Measurements from ENCODE around the gene VAV2. TPM values are rescaled to one million over a fixed set of nuclear protein-coding genes. Genes with fewer than 3 reads are reported as not detected.

The VAV2 gene
- total RNA-seq, 3 donors from 2014 or later: 5.3 to 9.5 (median 8.8) TPM

DNA sequence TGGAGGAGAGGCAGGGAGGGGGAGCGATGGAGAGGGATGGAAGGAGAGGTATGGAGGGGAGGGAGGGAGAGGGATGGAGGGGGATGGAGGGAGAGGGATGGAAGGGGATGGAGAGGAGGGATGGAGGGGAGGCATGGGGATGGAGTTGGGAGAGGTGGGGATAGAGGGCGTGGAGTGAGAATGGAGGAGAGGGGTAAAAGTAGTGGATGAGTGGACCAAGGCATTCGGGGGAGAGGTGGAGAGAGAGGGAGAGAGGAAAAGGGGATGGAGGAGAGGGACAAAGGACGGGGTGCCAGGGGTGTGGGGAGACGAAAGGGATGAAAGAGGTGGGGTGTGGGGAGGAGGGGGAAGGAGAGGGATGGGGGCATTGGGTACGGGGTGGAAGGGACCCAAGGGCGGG is 100.4 kb downstream of the VAV2 start:
- Histone ChIP-seq H3K27me3 (no peaks in the 10 kb centered on the region), H3K4me3 (no peak overlapping the region), H3K9me3 (no peaks in the 10 kb centered on the region), H3K36me3 (no peaks in the 10 kb centered on the region), H3K27ac (no peak overlapping the region), H3K4me1 (no peaks in the 10 kb centered on the region)
- intact Hi-C loops (cut with DNase I; ENCODE audit: low total_unique reads): no loop called here
- DNase-seq (ENCODE audit: low spot score in 2 of 2): no peak
- TF ChIP-seq POLR2AphosphoS5 (IDR thresholded peaks at IDR 0.05) (no peak), POLR2A (IDR thresholded peaks at IDR 0.05) (no peak)
- TF ChIP-seq, protein P1, sequence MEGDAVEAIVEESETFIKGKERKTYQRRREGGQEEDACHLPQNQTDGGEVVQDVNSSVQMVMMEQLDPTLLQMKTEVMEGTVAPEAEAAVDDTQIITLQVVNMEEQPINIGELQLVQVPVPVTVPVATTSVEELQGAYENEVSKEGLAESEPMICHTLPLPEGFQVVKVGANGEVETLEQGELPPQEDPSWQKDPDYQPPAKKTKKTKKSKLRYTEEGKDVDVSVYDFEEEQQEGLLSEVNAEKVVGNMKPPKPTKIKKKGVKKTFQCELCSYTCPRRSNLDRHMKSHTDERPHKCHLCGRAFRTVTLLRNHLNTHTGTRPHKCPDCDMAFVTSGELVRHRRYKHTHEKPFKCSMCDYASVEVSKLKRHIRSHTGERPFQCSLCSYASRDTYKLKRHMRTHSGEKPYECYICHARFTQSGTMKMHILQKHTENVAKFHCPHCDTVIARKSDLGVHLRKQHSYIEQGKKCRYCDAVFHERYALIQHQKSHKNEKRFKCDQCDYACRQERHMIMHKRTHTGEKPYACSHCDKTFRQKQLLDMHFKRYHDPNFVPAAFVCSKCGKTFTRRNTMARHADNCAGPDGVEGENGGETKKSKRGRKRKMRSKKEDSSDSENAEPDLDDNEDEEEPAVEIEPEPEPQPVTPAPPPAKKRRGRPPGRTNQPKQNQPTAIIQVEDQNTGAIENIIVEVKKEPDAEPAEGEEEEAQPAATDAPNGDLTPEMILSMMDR (IDR thresholded peaks at IDR 0.05): no peak

DNA sequence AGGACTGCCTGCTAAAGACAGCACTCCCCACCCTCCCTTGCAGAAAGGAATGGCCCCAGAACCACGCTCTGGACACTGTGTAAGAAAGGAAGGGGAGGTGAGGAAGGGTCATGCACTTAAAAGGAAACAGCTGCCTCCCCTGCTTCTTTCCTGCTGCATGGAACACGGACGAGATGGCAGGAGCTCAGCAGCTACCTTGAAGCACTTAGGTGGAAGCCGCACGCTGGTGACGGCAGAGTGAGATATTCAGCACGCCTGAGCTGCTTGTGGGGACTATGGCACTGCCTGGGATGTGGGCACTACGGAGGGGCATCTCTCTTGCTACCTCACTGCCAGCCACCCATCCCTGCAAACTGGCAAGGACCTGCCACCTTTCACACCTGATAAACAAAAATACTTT is 101.5 kb downstream of the VAV2 start:
- TF ChIP-seq, protein P1 (IDR thresholded peaks at IDR 0.05): no peak
- no peak for TF ChIP-seq POLR2AphosphoS5 (IDR thresholded peaks at IDR 0.05)
- TF ChIP-seq POLR2A (IDR thresholded peaks at IDR 0.05): no peak
- intact Hi-C loops (cut with DNase I; ENCODE audit: low total_unique reads): no loop called here

DNA sequence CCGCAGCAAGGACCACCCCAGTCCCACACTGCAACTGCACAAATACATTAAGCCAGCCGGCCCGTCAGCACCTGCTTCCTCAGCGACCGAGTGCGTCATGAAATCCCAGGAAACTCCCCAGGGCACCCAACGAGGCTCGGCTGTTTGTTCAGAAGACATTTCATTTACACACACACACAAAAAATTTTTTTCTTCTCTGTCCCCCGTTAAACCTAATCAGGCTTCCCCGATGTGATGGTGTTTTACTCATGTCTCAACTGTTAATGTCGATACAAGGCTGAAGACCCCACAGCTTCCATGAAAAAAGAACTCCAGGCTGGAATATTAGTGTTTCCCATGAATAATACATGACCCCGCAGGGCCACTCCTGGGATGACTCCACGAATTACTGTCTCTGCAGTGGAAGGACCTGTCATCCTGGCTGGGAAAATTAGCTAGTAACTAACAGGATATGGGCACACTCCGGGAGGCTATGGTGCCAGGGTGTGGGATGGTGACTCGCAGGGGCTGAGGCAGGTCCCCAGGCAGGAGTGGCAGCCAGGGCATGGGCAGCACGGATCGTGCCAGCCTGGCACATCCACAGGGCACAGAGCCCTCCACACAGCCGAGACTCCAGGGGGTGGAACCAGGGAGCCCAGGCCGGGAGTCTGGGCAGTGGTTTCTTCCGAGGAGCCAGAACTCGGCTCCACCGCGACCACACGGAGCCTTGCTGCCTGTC is 102.4 kb downstream of the VAV2 start:
- TF ChIP-seq POLR2AphosphoS5 (IDR thresholded peaks at IDR 0.05) (no peak), POLR2A (IDR thresholded peaks at IDR 0.05) (no peak)
- TF ChIP-seq, protein P1 (IDR thresholded peaks at IDR 0.05): no peak
- Histone ChIP-seq H3K4me3 (no peak overlapping the region), H3K27me3 (no peaks in the 10 kb centered on the region), H3K9me3 (no peaks in the 10 kb centered on the region), H3K4me1 (no peaks in the 10 kb centered on the region), H3K27ac (no peak overlapping the region), H3K36me3 (no peaks in the 10 kb centered on the region)
- intact Hi-C loops (cut with DNase I; ENCODE audit: low total_unique reads): loop anchor here (10.0 kb wide), 1 partner anchor 55 kb away; no protein-coding TSS in a partner anchor
- no peak for DNase-seq (ENCODE audit: low spot score in 2 of 2)

More for the DNA sequence above, 101.5 kb downstream of the VAV2 start:
- DNase-seq (ENCODE audit: low spot score in 2 of 2): no peak
- H3K4me3 ChIP-seq: no peak overlapping the region
- no peaks in the 10 kb centered on the region for H3K36me3 ChIP-seq
- H3K9me3 ChIP-seq: no peaks in the 10 kb centered on the region
- no peaks in the 10 kb centered on the region for H3K4me1 ChIP-seq
- no peak overlapping the region for H3K27ac ChIP-seq
- no peaks in the 10 kb centered on the region for H3K27me3 ChIP-seq

DNA sequence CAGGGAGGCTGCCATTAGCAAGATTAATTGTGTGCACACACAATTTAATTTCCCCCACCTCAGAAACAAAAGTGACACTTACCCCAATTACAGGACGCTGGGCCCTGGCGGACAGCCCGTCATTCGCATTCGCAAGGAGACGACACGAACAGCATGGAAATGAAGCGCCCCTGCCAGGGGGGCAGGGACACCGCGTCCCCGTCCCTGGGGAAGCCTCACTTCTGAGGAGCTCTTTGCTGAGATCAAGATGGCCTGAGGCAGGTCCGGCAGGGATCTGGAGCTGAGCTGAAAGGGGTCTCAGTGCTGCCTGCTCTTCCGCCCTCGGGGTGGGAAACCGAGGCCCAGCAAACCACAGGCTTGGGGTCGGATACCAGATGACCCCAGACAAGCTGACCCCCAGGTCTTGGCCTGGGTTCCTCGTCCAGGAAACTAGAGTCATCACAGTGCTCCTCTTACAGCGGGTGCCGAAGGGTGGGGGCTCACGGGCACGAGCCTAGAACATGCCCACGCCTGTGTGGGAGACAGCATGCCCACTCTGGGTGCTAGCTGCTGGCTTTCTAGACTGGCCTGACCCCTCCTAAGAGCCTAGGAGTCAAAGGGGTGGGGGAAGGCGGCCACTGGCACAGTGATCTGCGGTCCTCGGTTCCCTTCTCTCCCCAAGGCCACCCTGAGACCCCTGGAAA is 103.2 kb downstream of the VAV2 start:
- no peak for DNase-seq (ENCODE audit: low spot score in 2 of 2)
- Histone ChIP-seq H3K36me3 (no peaks in the 10 kb centered on the region), H3K27me3 (no peaks in the 10 kb centered on the region), H3K9me3 (no peaks in the 10 kb centered on the region), H3K4me1 (no peaks in the 10 kb centered on the region), H3K27ac (no peak overlapping the region), H3K4me3 (no peak overlapping the region)
- intact Hi-C loops (cut with DNase I; ENCODE audit: low total_unique reads): loop anchor here (10.0 kb wide), 1 partner anchor 54 kb away; no protein-coding TSS in a partner anchor
- TF ChIP-seq, protein P1 (IDR thresholded peaks at IDR 0.05): no peak
- no peak for TF ChIP-seq POLR2A (IDR thresholded peaks at IDR 0.05)
- no peak for TF ChIP-seq POLR2AphosphoS5 (IDR thresholded peaks at IDR 0.05)

Measured in breast epithelium (tissue), 4 donors.